IMR-90 (cell line): ENCODE measurements around the gene SELENBP1. TPM values are rescaled to one million over a fixed set of nuclear protein-coding genes. Genes with fewer than 3 reads are reported as not detected.

Source experiments
- ATAC-seq: fragments of 200-7000 bp; cut with Tn5 transposase; 2 replicates; pipeline ENCODE4 v1.9.1; 2020; ENCODE audit warnings: low read depth, mild to moderate bottlenecking, moderate library complexity
- BruUV-seq: library from RNA; stranded (reverse); fragments of 400-500 nt; replicated peaks from 2 replicates; lab custom pipeline; 2021; lab: Mats Ljungman, UMichigan
- CTCF ChIA-PET: fragments of 300-600 bp; formaldehyde crosslinking; extraction: SDS; loops from one replicate; lab custom pipeline; 2021; ENCODE audit warnings: antibody characterized with exemption; lab: Yijun Ruan, JAX
- POLR2A ChIA-PET: fragments of 300-600 bp; sonication (Branson Sonifier 250); formaldehyde crosslinking; loops from one replicate; lab custom pipeline; 2022; ENCODE audit warnings: antibody characterized with exemption; ENCODE audit not compliant: unreplicated experiment; lab: Charles Lee
- DNase-seq: peaks from one replicate; pipeline ENCODE4 v3.0.0; 2013
- H2AFZ ChIP-seq: replicated peaks from 2 replicates; pipeline ENCODE3; 2013; ENCODE audit warnings: low read length, mild to moderate bottlenecking; ENCODE audit not compliant: poor library complexity
- H2AK5ac ChIP-seq: 2 replicates; pipeline ENCODE4 v1.6.1; 2013; ENCODE audit warnings: low read depth, low read length, inconsistent platforms
- H2AK9ac ChIP-seq: replicated peaks from 2 replicates; pipeline ENCODE3; 2013; ENCODE audit warnings: mild to moderate bottlenecking, low read depth, low read length, moderate library complexity; ENCODE audit not compliant: poor library complexity
- H2BK120ac ChIP-seq: 2 replicates; pipeline ENCODE4 v1.6.1; 2013; ENCODE audit warnings: low read depth, low read length, inconsistent platforms
- H2BK15ac ChIP-seq: 3 replicates; pipeline ENCODE4 v1.6.1; 2013; ENCODE audit warnings: low read depth, low read length, inconsistent platforms
- H2BK20ac ChIP-seq: 2 replicates; pipeline ENCODE4 v1.6.1; 2013; ENCODE audit warnings: low read depth, mild to moderate bottlenecking, inconsistent platforms, low read length, moderate library complexity
- H2BK5ac ChIP-seq: 2 replicates; pipeline ENCODE4 v1.6.1; 2013; ENCODE audit warnings: mild to moderate bottlenecking, low read depth, low read length, inconsistent platforms; ENCODE audit not compliant: poor library complexity, severe bottlenecking
- H3K14ac ChIP-seq: replicated peaks from 2 replicates; pipeline ENCODE4 v1.6.1; 2013; ENCODE audit warnings: low read depth, low read length, inconsistent platforms
- H3K18ac ChIP-seq: 2 replicates; pipeline ENCODE4 v1.6.1; 2013; ENCODE audit warnings: low read depth, low read length, control low read depth
- H3K23ac ChIP-seq: 2 replicates; pipeline ENCODE4 v1.6.1; 2013; ENCODE audit warnings: low read depth, low read length, inconsistent platforms
- H3K27ac ChIP-seq: 2 replicates; pipeline ENCODE4 v1.5.1; 2013; ENCODE audit warnings: mild to moderate bottlenecking, control low read depth, low read length; ENCODE audit not compliant: insufficient read depth
- H3K27me3 ChIP-seq: 2 replicates; pipeline ENCODE4 v1.6.1; 2013; ENCODE audit warnings: low read length; ENCODE audit not compliant: control insufficient read depth, insufficient read depth
- H3K36me3 ChIP-seq: 2 replicates; pipeline ENCODE4 v1.6.1; 2013; ENCODE audit warnings: low read length, mixed read lengths; ENCODE audit not compliant: control insufficient read depth, insufficient read depth
- H3K4ac ChIP-seq: 2 replicates; pipeline ENCODE4 v1.6.1; 2013; ENCODE audit warnings: low read depth, low read length, inconsistent platforms
- H3K4me1 ChIP-seq: 2 replicates; pipeline ENCODE4 v1.6.1; 2013; ENCODE audit warnings: low read length, mixed read lengths; ENCODE audit not compliant: control insufficient read depth, insufficient read depth
- H3K4me2 ChIP-seq: 2 replicates; pipeline ENCODE4 v1.6.1; 2013; ENCODE audit warnings: low read depth, mild to moderate bottlenecking, control low read depth, low read length, moderate library complexity
- H3K4me3 ChIP-seq: 2 replicates; pipeline ENCODE4 v1.5.1; 2013; ENCODE audit warnings: low read depth, mild to moderate bottlenecking, control low read depth, low read length, moderate library complexity; ENCODE audit not compliant: insufficient read depth
- H3K56ac ChIP-seq: 2 replicates; pipeline ENCODE4 v1.6.1; 2013; ENCODE audit warnings: low read length, inconsistent platforms; ENCODE audit not compliant: insufficient read depth; ENCODE audit errors: extremely low read depth
- H3K79me1 ChIP-seq, 2 experiments: 2 replicates each; pipeline ENCODE4 v1.6.1; 2013; ENCODE audit warnings: low read length in 2 of 2, inconsistent platforms in 1 of 2, low read depth in 1 of 2
- H3K9ac ChIP-seq: 2 replicates; pipeline ENCODE4 v1.6.1; 2013; ENCODE audit warnings: low read depth, low read length, control low read depth
- H3K9me1 ChIP-seq: 2 replicates; pipeline ENCODE4 v1.6.1; 2013; ENCODE audit warnings: low read length, inconsistent platforms; ENCODE audit not compliant: insufficient read depth
- H3K9me3 ChIP-seq: 2 replicates; pipeline ENCODE4 v1.6.1; 2013; ENCODE audit warnings: low read length; ENCODE audit not compliant: control insufficient read depth, insufficient read depth
- H4K20me1 ChIP-seq: 2 replicates; pipeline ENCODE4 v1.6.1; 2013; ENCODE audit warnings: low read length, inconsistent platforms; ENCODE audit not compliant: insufficient read depth
- H4K5ac ChIP-seq: 2 replicates; pipeline ENCODE4 v1.6.1; 2013; ENCODE audit warnings: mild to moderate bottlenecking, low read depth, low read length, control low read depth
- H4K8ac ChIP-seq, 2 experiments: 2 replicates each; pipeline ENCODE4 v1.6.1; 2013; ENCODE audit warnings: low read depth in 2 of 2, low read length in 2 of 2, control low read depth in 1 of 2, inconsistent platforms in 1 of 2
- H4K91ac ChIP-seq: 2 replicates; pipeline ENCODE4 v1.6.1; 2013; ENCODE audit warnings: low read depth, low read length, inconsistent platforms; ENCODE audit not compliant: insufficient read depth
- BHLHE40 ChIP-seq: fragments of 150-350 bp; IDR thresholded peaks from 2 replicates; pipeline ENCODE4 v1.6.1; 2016; ENCODE audit warnings: mild to moderate bottlenecking, low read depth, low read length
- CEBPB ChIP-seq: IDR thresholded peaks from 2 replicates; pipeline ENCODE4 v1.6.1; 2012; ENCODE audit warnings: low read depth, low read length, improper control_type of control experiment
- FOS ChIP-seq: fragments of 150-350 bp; IDR thresholded peaks from 2 replicates; pipeline ENCODE4 v1.6.1; 2016; ENCODE audit warnings: low read depth, low read length
- MAFK ChIP-seq: IDR thresholded peaks from 2 replicates; pipeline ENCODE4 v1.6.1; 2012; ENCODE audit warnings: low read depth, low read length, improper control_type of control experiment
- RAD21 ChIP-seq: IDR thresholded peaks from 2 replicates; pipeline ENCODE4 v1.6.1; 2012; ENCODE audit warnings: low read length, improper control_type of control experiment
- RFX5 ChIP-seq: IDR thresholded peaks from 2 replicates; pipeline ENCODE4 v1.8.0; 2012; ENCODE audit warnings: low read depth, mild to moderate bottlenecking, low read length, moderate library complexity
- SMC3 ChIP-seq: fragments of 150-350 bp; IDR thresholded peaks from 2 replicates; pipeline ENCODE4 v1.6.1; 2016; ENCODE audit warnings: low read depth, mild to moderate bottlenecking, antibody characterized with exemption, low read length, moderate library complexity
- WGBS, 2 experiments: methylation state at CpG; one replicate each; pipeline versions ENCODE4 v1.1.5 to v1.1.7; 2013; ENCODE audit warnings: missing lambda C conversion rate in 2 of 2; ENCODE audit not compliant: insufficient read length in 1 of 2; ENCODE audit errors: extremely low coverage in 2 of 2; 5-methylcytosine and 5-hydroxymethylcytosine counted together
- dilution Hi-C: fragments of 300-500 bp; cut with HindIII; formaldehyde crosslinking; loops from one replicate; pipeline ENCODE4 v1.14.3; 2018; ENCODE audit warnings: low sequenced_read_pairs; ENCODE audit not compliant: unreplicated experiment
- in situ Hi-C: fragments of 300-500 bp; cut with MboI; formaldehyde crosslinking; loops from 3 replicates; pipeline ENCODE4 v1.14.3; 2019; ENCODE audit warnings: low sequenced_read_pairs, inconsistent platforms, mixed read lengths
- intact Hi-C: fragments of 100-400 bp; cut with micrococcal nuclease; formaldehyde crosslinking; loops from 2 replicates; pipeline ENCODE4 v1.10.0; 2022
- polyA plus RNA-seq, 3 experiments: library from polyadenylated mRNA; depleted of rRNA; stranded (reverse); fragments of >200 nt; gene quantifications; 2 replicates each; pipeline ENCODE4 v1.2.3, GENCODE V29; 2012; ENCODE audit warnings: low replicate concordance in 1 of 3
- total RNA-seq: library from RNA; depleted of rRNA; stranded (reverse); fragments of >200 nt; gene quantifications from 2 replicates; pipeline ENCODE4 v1.2.3, GENCODE V29; 2012
- TF ChIP-seq, protein P1 (sequence below): fragments of 150-350 bp; IDR thresholded peaks from 2 replicates; pipeline ENCODE4 v1.6.1; 2016; ENCODE audit warnings: low read depth, mild to moderate bottlenecking, low read length, moderate library complexity, borderline replicate concordance

SELENBP1 gene
- total and polyA plus RNA-seq, 2 of the 4 experiments (the other 2 are of a cell fraction): 21.3 to 56.9 TPM

DNA sequence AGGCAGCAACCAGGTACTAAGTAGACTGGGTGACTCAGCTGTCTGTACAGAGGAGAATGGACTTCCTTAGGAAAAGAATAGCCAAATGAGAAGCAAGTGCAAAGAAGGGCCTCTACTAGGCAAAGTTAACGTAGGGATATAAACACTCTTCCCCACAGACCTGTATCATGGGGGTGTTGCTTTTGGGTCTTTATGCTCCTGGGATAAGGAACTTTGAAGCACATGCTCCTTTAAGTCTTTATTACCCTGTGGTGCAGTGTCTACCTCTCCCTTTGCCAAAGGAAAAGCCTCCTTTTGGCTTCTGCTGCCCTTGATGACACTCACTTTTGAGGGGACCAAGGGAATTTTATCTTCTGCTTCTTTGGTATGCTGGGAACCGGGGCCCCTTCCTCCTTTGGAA is 30.5 kb downstream of the SELENBP1 start:
- Histone ChIP-seq H2BK120ac (no peak overlapping the region), H2BK20ac (no peak overlapping the region), H3K4me1 (peaks cover 4% of the 10 kb centered on the region), H3K14ac (no peak overlapping the region), H3K23ac (no peak overlapping the region), H3K4ac (no peak overlapping the region), H2AK9ac (no peak overlapping the region), H3K9ac (no peak overlapping the region), H2BK15ac (no peak overlapping the region), H2AFZ (no peak overlapping the region), H2BK5ac (no peak overlapping the region), H3K79me1 (peaks cover 12 to 19% of the 10 kb centered on the region in 2 experiments), H4K20me1 (no peaks in the 10 kb centered on the region), H3K4me2 (no peak overlapping the region), H3K9me1 (peaks cover 4% of the 10 kb centered on the region; the same call in 1 of the 2 replicates), H4K8ac (no peak overlapping the region), H3K18ac (no peak overlapping the region), H3K4me3 (no peak overlapping the region), H4K5ac (no peak overlapping the region), H3K27ac (no peak overlapping the region), H3K27me3 (no peaks in the 10 kb centered on the region), H3K56ac (no peak overlapping the region), H3K36me3 (peaks cover 23% of the 10 kb centered on the region), H4K91ac (no peak overlapping the region), H3K9me3 (no peaks in the 10 kb centered on the region), H2AK5ac (no peak overlapping the region)
- DNase-seq (no peak), ATAC-seq (no peak)
- POLR2A ChIA-PET: no interaction called here
- TF ChIP-seq RFX5: no peak
- no peak for TF ChIP-seq SMC3
- no peak for TF ChIP-seq BHLHE40
- no peak for TF ChIP-seq CEBPB
- TF ChIP-seq RAD21: no peak
- TF ChIP-seq MAFK: no peak
- no peak for TF ChIP-seq FOS
- TF ChIP-seq, protein P1, sequence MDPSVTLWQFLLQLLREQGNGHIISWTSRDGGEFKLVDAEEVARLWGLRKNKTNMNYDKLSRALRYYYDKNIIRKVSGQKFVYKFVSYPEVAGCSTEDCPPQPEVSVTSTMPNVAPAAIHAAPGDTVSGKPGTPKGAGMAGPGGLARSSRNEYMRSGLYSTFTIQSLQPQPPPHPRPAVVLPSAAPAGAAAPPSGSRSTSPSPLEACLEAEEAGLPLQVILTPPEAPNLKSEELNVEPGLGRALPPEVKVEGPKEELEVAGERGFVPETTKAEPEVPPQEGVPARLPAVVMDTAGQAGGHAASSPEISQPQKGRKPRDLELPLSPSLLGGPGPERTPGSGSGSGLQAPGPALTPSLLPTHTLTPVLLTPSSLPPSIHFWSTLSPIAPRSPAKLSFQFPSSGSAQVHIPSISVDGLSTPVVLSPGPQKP: no peak
- CTCF ChIA-PET: interaction anchor here (1.7 to 3.0 kb wide), 2 partner anchors 40 to 46 kb away, joined by 6 to 34 read pairs; no protein-coding TSS in a partner anchor
- in situ Hi-C loops (loop anchor here (5.0 kb wide), 1 partner anchor 40 kb away; no protein-coding TSS in a partner anchor), intact Hi-C loops (loop anchor here (5.0 kb wide), 1 partner anchor 145 kb away; the partner anchor contains the start of gene PIP5K1A), dilution Hi-C loops (no loop called here)
- no TSS peak for BruUV-seq
- WGBS, 2 experiments: 80% methylated on average over 1 of the region's 2 CpGs; no CpG with 5 or more reads in 1 of the 2 experiments
